Activated gamma-delta T cell treated with Interleukin-2 at 50 U/mL for 16 hours (primary cell): Measurements from ENCODE around the gene INPP5A.

Experiments used
- DNase-seq: peaks from one replicate; pipeline ENCODE4 v3.0.0-alpha.2; 2020

Gene INPP5A

GRCh38 chr10:132602614-132603013 lies 65.0 kb downstream of the INPP5A start:
- no peak for DNase-seq

- DNase-seq = no peak
Measured at GRCh38 chr10:132603851-132604533, 66.4 kb downstream of the INPP5A start.

GRCh38 chr10:132604686-132605085 lies 67.1 kb downstream of the INPP5A start:
- no peak for DNase-seq

GRCh38 chr10:132605390-132605789 lies 67.8 kb downstream of the INPP5A start:
- DNase-seq = no peak

GRCh38 chr10:132606031-132606491 lies 68.5 kb downstream of the INPP5A start:
- DNase-seq = no peak

- no peak for DNase-seq
Measured at GRCh38 chr10:132606536-132607316, 69.1 kb downstream of the INPP5A start.

- DNase-seq = no peak
Measured at GRCh38 chr10:132607491-132607890, 69.9 kb downstream of the INPP5A start.

GRCh38 chr10:132607961-132608495 lies 70.4 kb downstream of the INPP5A start:
- no peak for DNase-seq

- DNase-seq = no peak
Measured at GRCh38 chr10:132608511-132609195, 71.1 kb downstream of the INPP5A start.

- DNase-seq = no peak
Measured at GRCh38 chr10:132609211-132609610, 71.6 kb downstream of the INPP5A start.

GRCh38 chr10:132610071-132610701 lies 72.6 kb downstream of the INPP5A start:
- DNase-seq = no peak

- no peak for DNase-seq
Measured at GRCh38 chr10:132611026-132611910, 73.7 kb downstream of the INPP5A start.

- no peak for DNase-seq
Measured at GRCh38 chr10:132611986-132612385, 74.4 kb downstream of the INPP5A start.

GRCh38 chr10:132612571-132613504 lies 75.3 kb downstream of the INPP5A start:
- no peak for DNase-seq

- DNase-seq = no peak
Measured at GRCh38 chr10:132613566-132614348, 76.2 kb downstream of the INPP5A start.

- no peak for DNase-seq
Measured at GRCh38 chr10:132614431-132615340, 77.1 kb downstream of the INPP5A start.

- DNase-seq = no peak
Measured at GRCh38 chr10:132615341-132616169, 78.0 kb downstream of the INPP5A start.
